NCI-H1105 treated with DMSO at 0.1 percent for 48 hours (cell line): ENCODE measurements around the gene SDCBP2.

Source experiments
- DNase-seq: peaks from one replicate; lab custom pipeline; 2025; lab: John Stamatoyannopoulos, UW

Gene SDCBP2

GRCh38 chr20:1331101-1331500, 2.2 kb upstream of the SDCBP2 start:
- DNase-seq: no peak

GRCh38 chr20:1330075-1330830, 1.3 kb upstream of the SDCBP2 start:
- no peak for DNase-seq

- no peak for DNase-seq
Observed at GRCh38 chr20:1327827-1328679, 886 bp downstream of the SDCBP2 start.

GRCh38 chr20:1327241-1327653, 1.7 kb downstream of the SDCBP2 start:
- DNase-seq: no peak

GRCh38 chr20:1326031-1326930, 2.7 kb downstream of the SDCBP2 start:
- no peak for DNase-seq

- peak; percentile 95 for DNase-seq
Observed at GRCh38 chr20:1325173-1326030, 3.5 kb downstream of the SDCBP2 start.

GRCh38 chr20:1324598-1325172, 4.3 kb downstream of the SDCBP2 start:
- DNase-seq: no peak

GRCh38 chr20:1323830-1324597, 4.9 kb downstream of the SDCBP2 start:
- DNase-seq: no peak

GRCh38 chr20:1323256-1323655, 5.7 kb downstream of the SDCBP2 start:
- no peak for DNase-seq

- no peak for DNase-seq
Observed at GRCh38 chr20:1322511-1323245, 6.3 kb downstream of the SDCBP2 start.

GRCh38 chr20:1321654-1321939, 7.3 kb downstream of the SDCBP2 start:
- no peak for DNase-seq

- no peak for DNase-seq
Observed at GRCh38 chr20:1320902-1321653, 7.9 kb downstream of the SDCBP2 start.

- DNase-seq: no peak
Observed at GRCh38 chr20:1320016-1320415, 8.9 kb downstream of the SDCBP2 start.

- no peak for DNase-seq
Observed at GRCh38 chr20:1319462-1319861, 9.5 kb downstream of the SDCBP2 start.

GRCh38 chr20:1319051-1319450, 9.9 kb downstream of the SDCBP2 start:
- no peak for DNase-seq

GRCh38 chr20:1317545-1318255, 11.2 kb downstream of the SDCBP2 start:
- DNase-seq: no peak

GRCh38 chr20:1315804-1316203, 13.1 kb downstream of the SDCBP2 start:
- DNase-seq: no peak
